ENCODE data around the gene UBE2V1.
A peak's percentile ranks its signal among the peaks of the same experiment; 100 is the strongest.
"Not testable (repeated sequence)": the region's sequence is repeated elsewhere in the genome, so short reads cannot be mapped to it uniquely, and the experiment has no call there.

Gene UBE2V1

DNA sequence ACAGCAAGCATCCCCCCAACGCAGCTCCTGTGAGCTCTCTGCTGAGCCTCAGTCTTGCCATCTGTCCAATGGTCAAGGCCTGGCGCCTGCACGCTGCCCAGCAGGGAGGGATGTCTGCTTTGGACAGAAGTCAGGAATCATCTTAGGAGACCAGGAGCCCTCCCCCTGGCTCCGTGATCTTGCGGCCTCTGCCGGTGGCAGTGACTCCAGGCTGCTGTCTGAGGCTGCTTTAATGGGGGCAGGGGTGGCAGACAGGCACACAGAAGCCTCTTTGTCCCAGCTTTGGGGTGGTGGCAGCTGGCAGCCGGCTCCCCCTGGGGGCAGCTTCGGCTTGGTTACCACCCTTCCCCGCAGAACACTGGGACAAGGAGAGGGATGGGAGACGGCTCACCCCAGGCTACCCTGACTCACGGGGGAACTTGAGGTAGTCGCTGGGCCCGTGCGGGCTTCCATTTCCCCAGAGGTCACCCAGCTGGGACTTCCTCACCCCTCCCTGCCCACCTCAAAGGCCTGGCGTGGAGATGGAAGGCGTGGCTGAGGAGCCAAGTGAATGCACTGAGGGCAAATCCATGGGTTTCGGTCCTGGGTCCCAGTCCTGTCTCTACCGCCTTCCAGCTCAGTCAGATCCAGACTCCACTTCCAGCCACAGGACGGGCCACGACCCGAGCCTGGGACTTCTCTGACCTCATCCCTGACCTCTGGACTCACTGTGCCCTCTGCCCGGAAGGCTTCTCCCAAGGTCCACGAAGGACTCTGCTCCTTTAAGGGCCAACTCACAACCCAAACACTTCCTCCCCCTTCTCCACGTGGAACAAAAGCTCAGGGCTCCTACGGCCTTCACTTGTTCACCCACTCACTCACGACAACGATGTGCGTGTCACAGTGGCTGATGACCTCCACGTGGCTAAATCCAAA is 25.8 kb upstream of the UBE2V1 start:
- no peak for FAIRE-seq
- TF ChIP-seq SPI1 (IDR thresholded peaks at IDR 0.05; ENCODE audit: low read depth, low read length) = no peak
- no peak for DNase-seq (ENCODE audit: insufficient read length, low spot score)

DNA sequence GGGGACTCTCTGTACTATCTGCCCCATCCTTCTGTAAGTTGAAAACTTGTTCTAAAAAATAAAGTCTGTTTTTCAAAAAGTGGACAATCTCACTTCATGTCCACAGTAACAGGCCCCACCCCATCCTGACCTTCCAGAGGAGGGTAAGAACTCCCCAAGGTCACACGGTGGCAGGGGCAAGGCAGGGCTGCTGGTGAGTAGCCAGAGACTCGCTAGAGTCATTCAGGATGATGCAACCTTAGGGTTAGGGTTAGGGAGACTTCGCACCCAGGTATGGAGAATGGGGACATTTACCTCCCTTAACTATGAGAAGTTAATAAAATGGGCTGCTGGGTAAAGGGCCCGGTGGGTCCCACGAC is 25.1 kb upstream of the UBE2V1 start:
- TF ChIP-seq POLR2A (IDR thresholded peaks at IDR 0.05; ENCODE audit: low read depth, low read length) (no peak), TAF1 (IDR thresholded peaks at IDR 0.05; ENCODE audit: low read depth, low read length) (no peak), POU2F2 (IDR thresholded peaks at IDR 0.05; ENCODE audit: low read depth, low read length) (no peak), PAX5 (IDR thresholded peaks at IDR 0.05; ENCODE audit: insufficient read depth, low read length, severe bottlenecking) (no peak), POLR2AphosphoS5 (IDR thresholded peaks at IDR 0.05; ENCODE audit: low read depth, low read length) (no peak), SPI1 (IDR thresholded peaks at IDR 0.05; ENCODE audit: low read depth, low read length) (no peak)
- FAIRE-seq (no peak), DNase-seq (ENCODE audit: insufficient read length, low spot score) (no peak)

DNA sequence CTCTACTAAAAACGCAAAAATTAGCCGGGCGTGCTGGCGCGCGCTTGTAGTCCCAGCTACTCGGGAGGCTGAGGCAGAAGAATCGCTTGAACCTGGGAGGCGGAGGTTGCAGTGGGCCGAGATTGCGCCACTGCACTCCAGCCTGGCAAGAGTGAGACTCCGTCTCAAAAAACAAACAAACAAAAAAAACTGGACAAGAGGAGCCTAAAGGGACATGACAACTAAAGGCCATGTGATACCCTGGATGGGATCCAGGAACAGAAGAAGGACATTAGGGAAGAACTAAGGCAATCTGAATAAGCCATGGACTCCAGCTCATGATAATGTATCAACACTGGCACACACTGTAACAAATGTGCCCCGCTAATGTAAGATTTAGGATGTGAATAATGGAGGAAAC is 24.8 kb upstream of the UBE2V1 start:
- DNase-seq (ENCODE audit: insufficient read length, low spot score); FAIRE-seq: not testable (repeated sequence)

DNA sequence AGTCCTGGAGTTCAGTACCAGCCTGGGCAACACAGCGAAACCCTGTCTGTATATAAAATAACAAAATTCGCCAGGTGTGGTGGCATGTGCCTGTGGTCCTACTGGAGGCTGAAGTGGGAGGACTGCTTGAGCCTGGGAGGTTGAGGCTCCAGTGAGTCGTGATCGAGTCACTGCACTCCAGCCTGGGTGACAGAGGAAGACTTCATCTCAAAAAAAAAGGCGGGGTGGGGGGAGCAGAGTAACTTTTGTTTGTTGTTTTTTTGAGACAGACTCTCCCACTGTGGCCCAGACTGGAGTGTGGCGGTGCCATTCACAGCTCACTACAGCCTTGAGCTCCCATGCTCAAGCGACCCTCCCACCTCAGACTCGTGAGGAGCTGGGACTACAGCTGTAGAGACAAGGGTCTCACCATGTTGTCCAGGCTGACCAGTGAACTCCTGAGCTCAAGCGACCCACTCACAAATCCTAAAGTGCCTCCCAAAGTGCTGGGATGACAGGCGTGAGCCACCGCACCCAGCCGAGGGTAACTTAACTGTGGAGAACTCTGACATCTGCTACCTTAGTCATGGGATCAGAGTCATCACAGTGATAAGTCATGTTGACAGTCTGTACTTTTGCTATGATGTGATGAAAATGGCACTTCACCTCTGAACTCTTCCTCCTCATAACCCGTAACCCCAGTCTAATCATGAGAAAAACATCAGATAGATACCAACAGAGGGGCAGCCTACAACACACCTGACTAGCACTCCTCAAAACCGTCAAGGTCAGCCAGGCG is 24.1 kb upstream of the UBE2V1 start:
- FAIRE-seq (no peak), DNase-seq (ENCODE audit: insufficient read length, low spot score) (no peak)
- no peak for TF ChIP-seq POU2F2 (IDR thresholded peaks at IDR 0.05; ENCODE audit: low read depth, low read length)

DNA sequence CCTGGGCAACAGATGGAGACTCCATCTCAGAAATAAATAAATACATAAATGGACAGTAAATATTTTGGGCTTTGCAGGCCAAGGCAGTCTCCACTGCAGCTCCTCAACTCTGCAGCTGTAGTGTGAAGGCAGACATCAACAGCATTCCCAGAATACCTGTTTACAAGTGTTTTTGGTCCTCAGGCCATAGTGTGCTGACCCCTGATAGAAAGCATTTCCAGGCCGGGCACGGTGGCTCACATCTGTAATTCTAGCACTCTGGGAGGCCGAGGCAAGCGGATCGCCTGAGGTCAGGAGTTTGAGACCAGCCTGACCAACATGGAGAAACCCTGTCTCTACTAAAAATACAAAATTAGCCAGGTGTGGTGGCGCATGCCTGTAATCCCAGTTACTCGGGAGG is 22.2 kb upstream of the UBE2V1 start:
- not testable (repeated sequence) for FAIRE-seq

DNA sequence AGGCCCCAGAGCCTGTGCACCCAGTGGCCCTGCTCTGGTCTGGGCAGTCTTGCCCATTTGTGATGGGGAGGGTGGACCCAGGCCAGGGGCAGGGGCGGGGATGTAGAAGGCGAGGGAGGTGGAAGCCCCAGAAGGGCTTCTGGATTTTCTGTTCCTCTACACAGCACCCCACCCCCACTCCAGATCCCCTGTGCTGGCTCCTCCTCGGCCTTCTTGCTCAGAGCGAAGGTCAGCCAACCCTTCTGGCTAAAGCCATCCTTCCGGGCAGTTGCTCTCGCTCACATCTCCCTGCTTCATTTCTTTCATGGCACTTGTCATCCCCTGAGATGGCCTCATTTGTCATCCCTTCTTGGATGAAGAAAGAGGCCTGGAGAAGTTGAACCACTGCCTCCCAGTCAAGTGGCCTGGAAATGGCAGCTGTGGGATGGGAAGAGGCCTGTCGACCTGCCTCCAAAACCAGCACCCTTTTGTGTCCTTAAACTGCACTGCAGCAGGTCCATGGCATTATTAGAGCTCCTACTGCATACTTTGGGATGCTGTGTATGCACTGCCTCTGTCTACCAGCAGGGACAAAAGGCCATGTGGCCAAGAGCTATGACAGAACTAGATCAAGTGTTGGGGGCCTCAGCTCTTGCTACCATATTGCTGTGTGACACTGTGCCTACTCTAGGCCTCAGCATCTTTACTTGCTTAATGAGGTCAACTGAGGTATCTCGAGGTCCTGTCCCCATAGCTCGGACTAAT is 20.7 kb upstream of the UBE2V1 start:
- TF ChIP-seq POU2F2 (IDR thresholded peaks at IDR 0.05; ENCODE audit: low read depth, low read length) (no peak), SPI1 (IDR thresholded peaks at IDR 0.05; ENCODE audit: low read depth, low read length) (no peak)
- FAIRE-seq (no peak), DNase-seq (ENCODE audit: insufficient read length, low spot score) (no peak)

More for the DNA sequence above, 22.2 kb upstream of the UBE2V1 start:
- not testable (repeated sequence) for DNase-seq (ENCODE audit: insufficient read length, low spot score)

DNA sequence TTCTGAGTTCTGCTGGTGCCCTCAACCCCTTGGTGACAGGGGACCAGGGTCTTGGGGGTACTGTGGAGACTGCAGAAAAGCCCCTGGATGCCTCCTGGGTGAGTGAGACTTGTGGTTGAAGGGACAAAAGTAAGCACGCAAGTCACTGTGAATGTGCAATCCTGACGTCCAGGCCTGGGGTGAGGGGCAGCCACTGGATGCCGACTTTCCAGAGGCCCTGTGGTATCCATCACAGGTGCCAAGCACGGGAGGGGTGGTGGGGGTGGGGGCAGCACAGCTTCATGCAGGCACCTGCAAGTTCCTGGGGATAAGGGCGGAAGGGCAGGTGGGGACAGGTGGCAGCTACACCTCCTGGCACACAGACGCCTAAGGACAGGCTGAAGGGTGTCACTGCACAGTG is 20.1 kb upstream of the UBE2V1 start:
- DNase-seq (ENCODE audit: insufficient read length, low spot score) = no peak
- FAIRE-seq = no peak
- TF ChIP-seq POU2F2 (IDR thresholded peaks at IDR 0.05; ENCODE audit: low read depth, low read length) (no peak), POLR2AphosphoS5 (IDR thresholded peaks at IDR 0.05; ENCODE audit: low read depth, low read length) (no peak), SPI1 (IDR thresholded peaks at IDR 0.05; ENCODE audit: low read depth, low read length) (no peak), POLR2A (IDR thresholded peaks at IDR 0.05; ENCODE audit: low read depth, low read length) (no peak), PAX5 (IDR thresholded peaks at IDR 0.05; ENCODE audit: insufficient read depth, low read length, severe bottlenecking) (no peak), TAF1 (IDR thresholded peaks at IDR 0.05; ENCODE audit: low read depth, low read length) (no peak)

DNA sequence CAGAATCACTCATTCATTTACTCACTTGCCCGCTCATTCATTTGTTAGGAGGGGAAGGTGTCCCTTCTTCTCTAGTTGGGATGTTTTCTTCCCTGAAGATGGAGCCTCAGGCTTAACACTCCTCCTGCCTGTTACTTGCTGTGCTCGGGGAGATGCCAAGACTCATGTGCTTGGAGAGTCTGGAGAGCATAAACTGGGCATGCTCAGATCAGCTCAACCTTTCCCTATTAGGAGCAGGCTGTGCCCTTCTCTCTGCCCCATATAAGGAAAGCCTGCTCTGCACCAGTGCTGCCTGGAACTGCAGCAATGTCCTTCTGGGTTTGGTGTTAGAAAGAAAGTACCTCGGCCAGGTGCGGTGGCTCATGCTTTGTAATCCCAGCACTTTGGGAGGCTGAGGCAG is 18.0 kb upstream of the UBE2V1 start:
- FAIRE-seq (no peak), DNase-seq (ENCODE audit: insufficient read length, low spot score) (no peak)
- no peak for TF ChIP-seq POLR2A (IDR thresholded peaks at IDR 0.05; ENCODE audit: low read depth, low read length)
- no peak for TF ChIP-seq TAF1 (IDR thresholded peaks at IDR 0.05; ENCODE audit: low read depth, low read length)
- no peak for TF ChIP-seq PAX5 (IDR thresholded peaks at IDR 0.05; ENCODE audit: insufficient read depth, low read length, severe bottlenecking)
- no peak for TF ChIP-seq POU2F2 (IDR thresholded peaks at IDR 0.05; ENCODE audit: low read depth, low read length)
- TF ChIP-seq POLR2AphosphoS5 (IDR thresholded peaks at IDR 0.05; ENCODE audit: low read depth, low read length) = no peak
- no peak for TF ChIP-seq SPI1 (IDR thresholded peaks at IDR 0.05; ENCODE audit: low read depth, low read length)

DNA sequence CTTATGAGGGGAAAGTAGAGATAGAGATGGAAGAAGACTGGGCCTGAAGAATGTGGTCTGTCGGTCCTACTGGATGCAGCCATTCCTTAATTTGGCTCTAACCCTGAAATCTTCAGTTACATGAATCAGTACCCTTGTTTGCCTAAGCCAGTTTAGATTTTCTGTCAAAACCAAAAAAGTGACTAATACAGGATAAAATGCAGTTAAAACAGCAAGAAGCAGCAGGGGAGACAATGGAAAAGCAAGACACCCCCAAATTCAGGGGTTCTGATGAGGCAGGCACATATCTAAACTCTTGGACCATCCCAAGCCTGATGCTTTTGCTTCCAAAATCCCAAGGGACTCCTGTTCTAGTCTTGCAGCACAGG is 17.4 kb upstream of the UBE2V1 start:
- TF ChIP-seq POLR2AphosphoS5 (IDR thresholded peaks at IDR 0.05; ENCODE audit: low read depth, low read length) (no peak), PAX5 (IDR thresholded peaks at IDR 0.05; ENCODE audit: insufficient read depth, low read length, severe bottlenecking) (no peak), TAF1 (IDR thresholded peaks at IDR 0.05; ENCODE audit: low read depth, low read length) (no peak), POLR2A (IDR thresholded peaks at IDR 0.05; ENCODE audit: low read depth, low read length) (no peak), SPI1 (IDR thresholded peaks at IDR 0.05; ENCODE audit: low read depth, low read length) (no peak), POU2F2 (IDR thresholded peaks at IDR 0.05; ENCODE audit: low read depth, low read length) (no peak)
- no peak for DNase-seq (ENCODE audit: insufficient read length, low spot score)
- FAIRE-seq = no peak

DNA sequence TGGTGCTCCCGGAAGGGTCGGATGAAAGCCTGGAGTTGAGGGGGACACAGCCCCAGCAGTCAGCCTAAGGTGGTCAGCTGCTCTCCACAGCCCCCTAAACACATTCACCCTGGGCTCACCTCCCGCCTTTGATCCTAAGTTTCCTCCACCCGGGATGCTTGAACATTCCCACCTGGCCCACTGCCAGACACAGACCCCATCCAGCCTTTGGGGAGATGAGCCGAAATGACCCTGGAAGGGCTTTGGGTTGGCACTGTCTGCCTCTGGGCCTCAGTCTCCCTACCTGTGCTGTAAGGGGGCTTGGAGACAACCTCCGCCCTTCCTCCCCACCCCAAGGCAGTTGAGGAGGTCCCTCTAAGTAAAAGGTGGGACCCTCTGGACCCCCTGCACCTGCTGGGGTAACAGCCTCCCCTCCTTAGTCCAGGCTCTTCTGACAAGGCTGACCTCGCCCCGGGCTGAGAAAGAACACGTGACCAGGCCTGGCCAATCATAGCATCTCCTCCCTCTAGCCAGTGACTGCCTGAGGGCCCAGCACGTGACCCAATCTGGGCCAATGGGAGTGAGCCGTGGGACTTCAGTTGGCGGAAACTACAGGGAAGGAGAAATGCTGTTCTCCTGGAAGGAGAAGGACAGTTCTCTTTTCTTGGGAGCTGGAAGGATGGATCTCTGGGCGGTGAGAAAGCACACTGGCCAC is 16.9 kb upstream of the UBE2V1 start:
- FAIRE-seq (no peak), DNase-seq (ENCODE audit: insufficient read length, low spot score) (peak; percentile 42)
- TF ChIP-seq SPI1 (IDR thresholded peaks at IDR 0.05; ENCODE audit: low read depth, low read length) = no peak
- no peak for TF ChIP-seq PAX5 (IDR thresholded peaks at IDR 0.05; ENCODE audit: insufficient read depth, low read length, severe bottlenecking)
- no peak for TF ChIP-seq TAF1 (IDR thresholded peaks at IDR 0.05; ENCODE audit: low read depth, low read length)
- no peak for TF ChIP-seq POLR2AphosphoS5 (IDR thresholded peaks at IDR 0.05; ENCODE audit: low read depth, low read length)

Measured in GM12891 (cell line).